ENCODE results near the gene MAP7D1.
A peak's percentile ranks its signal among the peaks of the same experiment; 100 is the strongest.

The MAP7D1 gene

GRCh38 chr1:36128905-36129206 is 27.1 kb upstream of the MAP7D1 start:
- H3K9ac ChIP-seq (ENCODE audit: low read depth, low read length): no peak overlapping the region
- peaks cover 14% of the 10 kb centered on the region for H3K4me1 ChIP-seq (ENCODE audit: control insufficient read depth, insufficient read depth, low read length)
- H3K9me3 ChIP-seq (replicated peaks; ENCODE audit: low read length): no peaks in the 10 kb centered on the region
- H3K36me3 ChIP-seq (ENCODE audit: insufficient read depth, low read length): no peaks in the 10 kb centered on the region
- no peak overlapping the region for H3K4me3 ChIP-seq (ENCODE audit: low read length)
- H3K27me3 ChIP-seq (ENCODE audit: control insufficient read depth, insufficient read depth, low read length): peaks cover 16% of the 10 kb centered on the region
- no peak overlapping the region for H3K4me2 ChIP-seq (ENCODE audit: low read length)

GRCh38 chr1:36132029-36132428 is 23.9 kb upstream of the MAP7D1 start:
- Histone ChIP-seq H3K36me3 (ENCODE audit: insufficient read depth, low read length) (peaks cover 10% of the 10 kb centered on the region), H3K9me3 (replicated peaks; ENCODE audit: low read length) (no peaks in the 10 kb centered on the region), H3K27me3 (ENCODE audit: control insufficient read depth, insufficient read depth, low read length) (no peaks in the 10 kb centered on the region), H3K4me1 (ENCODE audit: control insufficient read depth, insufficient read depth, low read length) (peaks cover 46% of the 10 kb centered on the region), H3K4me3 (ENCODE audit: low read length) (no peak overlapping the region), H3K4me2 (ENCODE audit: low read length) (no peak overlapping the region), H3K9ac (ENCODE audit: low read depth, low read length) (no peak overlapping the region)

- Histone ChIP-seq H3K4me3 (ENCODE audit: low read length) (no peak overlapping the region), H3K36me3 (ENCODE audit: insufficient read depth, low read length) (peaks cover 25% of the 10 kb centered on the region), H3K9me3 (replicated peaks; ENCODE audit: low read length) (no peaks in the 10 kb centered on the region), H3K4me2 (ENCODE audit: low read length) (no peak overlapping the region), H3K27me3 (ENCODE audit: control insufficient read depth, insufficient read depth, low read length) (no peaks in the 10 kb centered on the region), H3K4me1 (ENCODE audit: control insufficient read depth, insufficient read depth, low read length) (peaks cover 52% of the 10 kb centered on the region), H3K9ac (ENCODE audit: low read depth, low read length) (no peak overlapping the region)
Measured at GRCh38 chr1:36133484-36133883, 22.5 kb upstream of the MAP7D1 start.

GRCh38 chr1:36134031-36134430 is 21.9 kb upstream of the MAP7D1 start:
- Histone ChIP-seq H3K9me3 (replicated peaks; ENCODE audit: low read length) (no peaks in the 10 kb centered on the region), H3K27me3 (ENCODE audit: control insufficient read depth, insufficient read depth, low read length) (no peaks in the 10 kb centered on the region), H3K4me3 (ENCODE audit: low read length) (no peak overlapping the region), H3K36me3 (ENCODE audit: insufficient read depth, low read length) (peaks cover 27% of the 10 kb centered on the region), H3K4me2 (ENCODE audit: low read length) (no peak overlapping the region), H3K9ac (ENCODE audit: low read depth, low read length) (no peak overlapping the region), H3K4me1 (ENCODE audit: control insufficient read depth, insufficient read depth, low read length) (peaks cover 51% of the 10 kb centered on the region)

GRCh38 chr1:36134505-36135329 is 21.2 kb upstream of the MAP7D1 start:
- Histone ChIP-seq H3K36me3 (ENCODE audit: insufficient read depth, low read length) (peaks cover 31% of the 10 kb centered on the region), H3K9ac (ENCODE audit: low read depth, low read length) (no peak overlapping the region), H3K4me2 (ENCODE audit: low read length) (no peak overlapping the region), H3K9me3 (replicated peaks; ENCODE audit: low read length) (no peaks in the 10 kb centered on the region), H3K4me1 (ENCODE audit: control insufficient read depth, insufficient read depth, low read length) (peaks cover 51% of the 10 kb centered on the region), H3K27me3 (ENCODE audit: control insufficient read depth, insufficient read depth, low read length) (no peaks in the 10 kb centered on the region), H3K4me3 (ENCODE audit: low read length) (no peak overlapping the region)

GRCh38 chr1:36135330-36135667 is 20.7 kb upstream of the MAP7D1 start:
- H3K4me3 ChIP-seq (ENCODE audit: low read length): no peak overlapping the region
- no peaks in the 10 kb centered on the region for H3K27me3 ChIP-seq (ENCODE audit: control insufficient read depth, insufficient read depth, low read length)
- peaks cover 54% of the 10 kb centered on the region for H3K4me1 ChIP-seq (ENCODE audit: control insufficient read depth, insufficient read depth, low read length)
- no peak overlapping the region for H3K9ac ChIP-seq (ENCODE audit: low read depth, low read length)
- no peak overlapping the region for H3K4me2 ChIP-seq (ENCODE audit: low read length)
- H3K9me3 ChIP-seq (replicated peaks; ENCODE audit: low read length): no peaks in the 10 kb centered on the region
- peaks cover 37% of the 10 kb centered on the region for H3K36me3 ChIP-seq (ENCODE audit: insufficient read depth, low read length)

GRCh38 chr1:36135796-36136195 is 20.2 kb upstream of the MAP7D1 start:
- Histone ChIP-seq H3K9me3 (replicated peaks; ENCODE audit: low read length) (no peaks in the 10 kb centered on the region), H3K4me1 (ENCODE audit: control insufficient read depth, insufficient read depth, low read length) (peaks cover 59% of the 10 kb centered on the region), H3K9ac (ENCODE audit: low read depth, low read length) (peak overlapping the region; percentile 30), H3K36me3 (ENCODE audit: insufficient read depth, low read length) (peaks cover 37% of the 10 kb centered on the region), H3K4me2 (ENCODE audit: low read length) (no peak overlapping the region), H3K4me3 (ENCODE audit: low read length) (no peak overlapping the region), H3K27me3 (ENCODE audit: control insufficient read depth, insufficient read depth, low read length) (no peaks in the 10 kb centered on the region)

- Histone ChIP-seq H3K27me3 (ENCODE audit: control insufficient read depth, insufficient read depth, low read length) (no peaks in the 10 kb centered on the region), H3K4me2 (ENCODE audit: low read length) (peak overlapping the region; percentile 40), H3K36me3 (ENCODE audit: insufficient read depth, low read length) (peaks cover 37% of the 10 kb centered on the region), H3K9ac (ENCODE audit: low read depth, low read length) (peak overlapping the region; percentile 37), H3K4me1 (ENCODE audit: control insufficient read depth, insufficient read depth, low read length) (peaks cover 64% of the 10 kb centered on the region), H3K9me3 (replicated peaks; ENCODE audit: low read length) (no peaks in the 10 kb centered on the region), H3K4me3 (ENCODE audit: low read length) (no peak overlapping the region)
Measured at GRCh38 chr1:36136535-36136934, 19.4 kb upstream of the MAP7D1 start.

GRCh38 chr1:36137226-36137625 is 18.7 kb upstream of the MAP7D1 start:
- peak overlapping the region; percentile 37 for H3K9ac ChIP-seq (ENCODE audit: low read depth, low read length)
- H3K4me1 ChIP-seq (ENCODE audit: control insufficient read depth, insufficient read depth, low read length): peaks cover 64% of the 10 kb centered on the region

GRCh38 chr1:36137776-36138175 is 18.2 kb upstream of the MAP7D1 start:
- H3K36me3 ChIP-seq (ENCODE audit: insufficient read depth, low read length): peaks cover 37% of the 10 kb centered on the region
- no peak overlapping the region for H3K9ac ChIP-seq (ENCODE audit: low read depth, low read length)
- no peaks in the 10 kb centered on the region for H3K27me3 ChIP-seq (ENCODE audit: control insufficient read depth, insufficient read depth, low read length)
- no peak overlapping the region for H3K4me3 ChIP-seq (ENCODE audit: low read length)
- peaks cover 64% of the 10 kb centered on the region for H3K4me1 ChIP-seq (ENCODE audit: control insufficient read depth, insufficient read depth, low read length)
- no peak overlapping the region for H3K4me2 ChIP-seq (ENCODE audit: low read length)
- H3K9me3 ChIP-seq (replicated peaks; ENCODE audit: low read length): no peaks in the 10 kb centered on the region

More at GRCh38 chr1:36137226-36137625, 18.7 kb upstream of the MAP7D1 start:
- no peak overlapping the region for H3K4me3 ChIP-seq (ENCODE audit: low read length)
- H3K9me3 ChIP-seq (replicated peaks; ENCODE audit: low read length): no peaks in the 10 kb centered on the region
- H3K27me3 ChIP-seq (ENCODE audit: control insufficient read depth, insufficient read depth, low read length): no peaks in the 10 kb centered on the region
- H3K36me3 ChIP-seq (ENCODE audit: insufficient read depth, low read length): peaks cover 37% of the 10 kb centered on the region
- H3K4me2 ChIP-seq (ENCODE audit: low read length): no peak overlapping the region

- Histone ChIP-seq H3K36me3 (ENCODE audit: insufficient read depth, low read length) (peaks cover 44% of the 10 kb centered on the region), H3K9me3 (replicated peaks; ENCODE audit: low read length) (no peaks in the 10 kb centered on the region), H3K9ac (ENCODE audit: low read depth, low read length) (no peak overlapping the region), H3K4me1 (ENCODE audit: control insufficient read depth, insufficient read depth, low read length) (peaks cover 48% of the 10 kb centered on the region), H3K4me2 (ENCODE audit: low read length) (no peak overlapping the region), H3K27me3 (ENCODE audit: control insufficient read depth, insufficient read depth, low read length) (no peaks in the 10 kb centered on the region), H3K4me3 (ENCODE audit: low read length) (no peak overlapping the region)
Measured at GRCh38 chr1:36139521-36139920, 16.4 kb upstream of the MAP7D1 start.

GRCh38 chr1:36142121-36142520 is 13.8 kb upstream of the MAP7D1 start:
- peaks cover 22% of the 10 kb centered on the region for H3K4me1 ChIP-seq (ENCODE audit: control insufficient read depth, insufficient read depth, low read length)
- no peaks in the 10 kb centered on the region for H3K27me3 ChIP-seq (ENCODE audit: control insufficient read depth, insufficient read depth, low read length)
- no peaks in the 10 kb centered on the region for H3K9me3 ChIP-seq (replicated peaks; ENCODE audit: low read length)
- H3K36me3 ChIP-seq (ENCODE audit: insufficient read depth, low read length): peaks cover 37% of the 10 kb centered on the region
- H3K9ac ChIP-seq (ENCODE audit: low read depth, low read length): no peak overlapping the region
- H3K4me2 ChIP-seq (ENCODE audit: low read length): no peak overlapping the region
- H3K4me3 ChIP-seq (ENCODE audit: low read length): no peak overlapping the region
